GM21526 (cell line): Measurements from ENCODE around the gene ABCG8.

Experiments used
- ATAC-seq: cut with Tn5 transposase; IDR thresholded peaks from one replicate; pipeline ENCODE4 v1.9.1; 2021; ENCODE audit warnings: moderate library complexity; ENCODE audit not compliant: unreplicated experiment, low FRiP score

The ABCG8 gene

GRCh38 chr2:43838560-43839267, at the start of gene ABCG8, which contains the start of gene ABCG5:
Gene ABCG8, plus strand, starts transcription at chr2:43838971. Its CDS starts 83 bp downstream, at chr2:43839054.
Gene ABCG5, minus strand, starts transcription at chr2:43838839. Its CDS starts 160 bp downstream, at chr2:43838679.
- ATAC-seq, result no peak

- ATAC-seq, result no peak
Observed at GRCh38 chr2:43790147-43790546, 48.6 kb upstream of the ABCG8 start.

DNA sequence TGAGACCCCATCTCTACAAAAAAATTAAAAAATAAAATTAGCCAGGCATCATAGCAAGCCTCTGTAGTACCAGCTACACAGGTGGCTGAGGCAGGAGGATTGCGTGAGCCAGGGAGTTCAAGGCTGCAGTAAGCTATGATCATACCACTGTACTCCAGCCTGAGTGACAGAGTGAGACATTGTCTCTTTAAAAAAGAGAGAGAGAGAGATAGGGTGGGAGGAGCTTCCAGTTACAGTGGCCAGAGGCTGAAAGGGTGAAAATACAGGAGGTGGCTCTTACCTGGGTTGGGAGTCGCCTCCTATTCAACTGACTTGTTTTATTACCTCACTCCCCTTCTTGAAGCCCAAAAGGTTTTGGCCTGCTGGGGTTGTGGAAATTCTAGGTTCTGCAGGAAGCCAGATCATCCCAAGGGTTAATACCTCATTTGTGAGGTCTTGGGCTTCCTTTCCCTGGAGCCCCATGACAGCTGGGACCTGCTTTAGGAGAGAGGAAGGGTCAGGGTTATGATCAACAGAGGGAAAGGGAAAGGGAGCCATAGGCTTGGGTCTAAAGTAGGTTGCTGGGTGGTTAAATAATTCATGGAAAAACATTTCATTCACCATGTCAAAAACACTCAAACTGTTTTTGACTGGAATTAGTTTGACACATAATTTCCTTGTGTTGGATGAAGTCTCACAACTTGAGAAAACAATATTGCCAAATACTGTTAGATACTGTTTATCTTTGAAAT, 47.6 kb upstream of the ABCG8 start:
- ATAC-seq, result no peak

DNA sequence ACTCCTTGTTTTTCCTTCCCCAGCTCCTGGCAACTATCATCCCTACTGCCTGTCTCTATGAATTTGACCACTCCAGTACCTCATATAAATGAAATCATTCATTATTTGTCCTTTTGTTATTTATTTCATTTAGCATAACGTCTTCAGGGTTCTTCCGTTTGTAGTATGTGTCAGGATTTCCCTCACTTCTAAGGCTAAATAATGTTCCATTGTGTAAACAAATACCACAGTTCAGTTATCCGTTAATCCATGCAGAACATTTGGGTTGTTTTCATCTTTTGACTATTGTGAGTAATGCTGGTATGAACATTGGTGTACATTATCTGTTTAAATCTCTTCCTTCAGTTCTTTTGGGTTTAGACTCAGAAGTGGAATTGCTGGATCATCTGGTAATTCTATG, 46.1 kb upstream of the ABCG8 start:
- ATAC-seq, result no peak

DNA sequence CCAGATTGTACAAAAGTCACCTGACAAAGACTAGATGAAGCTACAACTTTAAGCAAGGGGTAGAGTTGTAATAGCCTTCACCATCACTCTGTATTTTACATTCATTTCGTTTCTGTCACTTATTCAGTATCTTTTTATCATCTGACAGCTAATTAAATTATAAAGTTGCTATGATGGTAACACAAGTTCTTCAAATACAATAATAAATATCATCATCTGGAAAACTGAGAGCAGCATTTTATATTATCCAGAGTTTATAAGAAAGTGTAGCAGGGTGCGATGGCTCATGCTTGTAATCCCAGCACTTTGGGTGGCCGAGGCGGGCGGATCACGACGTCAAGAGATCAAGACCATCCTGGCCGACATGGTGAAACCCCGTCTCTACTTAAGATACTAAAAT, 43.8 kb upstream of the ABCG8 start:
- no peak for ATAC-seq

- no peak for ATAC-seq
Observed at GRCh38 chr2:43796206-43796605, 42.6 kb upstream of the ABCG8 start.

DNA sequence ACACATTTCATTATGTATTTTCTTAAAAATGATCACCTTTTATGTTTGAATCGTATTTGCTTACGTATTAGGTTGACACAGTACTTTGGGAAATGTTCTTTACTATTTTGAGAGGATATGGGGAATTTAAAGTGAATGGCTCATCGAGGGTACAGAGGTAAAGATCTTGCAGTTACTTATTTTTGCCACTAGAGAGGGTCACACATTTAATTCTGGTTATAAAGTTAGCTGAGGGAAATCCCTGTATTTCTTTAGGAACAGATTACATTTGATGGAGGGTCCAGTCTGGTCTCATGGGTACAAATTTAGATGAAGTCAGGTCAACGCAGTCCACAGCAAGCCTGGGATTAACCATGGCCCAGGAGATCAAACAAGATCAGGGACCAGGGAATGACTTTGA, 40.5 kb upstream of the ABCG8 start:
- no peak for ATAC-seq

GRCh38 chr2:43800894-43801293, 37.9 kb upstream of the ABCG8 start:
- ATAC-seq, result no peak

DNA sequence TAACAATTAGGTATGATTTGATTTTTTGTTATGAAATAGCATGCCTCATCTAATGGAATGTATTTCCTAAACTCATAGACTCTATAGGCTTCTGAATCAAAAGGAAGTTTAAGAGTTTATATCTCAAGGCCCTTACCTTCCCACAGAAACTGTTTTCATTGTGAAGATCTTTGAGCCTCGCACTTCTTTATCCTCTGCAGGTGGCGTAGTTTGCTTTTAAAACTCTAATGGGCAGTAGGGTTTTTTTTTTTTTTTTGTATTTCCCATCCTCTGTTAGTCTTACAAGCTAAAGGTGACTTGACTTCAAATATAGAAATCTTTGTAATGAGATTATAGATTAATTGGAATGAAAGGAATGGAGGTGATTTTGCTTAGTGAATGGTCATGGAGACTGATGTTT, 36.6 kb upstream of the ABCG8 start:
- no peak for ATAC-seq

DNA sequence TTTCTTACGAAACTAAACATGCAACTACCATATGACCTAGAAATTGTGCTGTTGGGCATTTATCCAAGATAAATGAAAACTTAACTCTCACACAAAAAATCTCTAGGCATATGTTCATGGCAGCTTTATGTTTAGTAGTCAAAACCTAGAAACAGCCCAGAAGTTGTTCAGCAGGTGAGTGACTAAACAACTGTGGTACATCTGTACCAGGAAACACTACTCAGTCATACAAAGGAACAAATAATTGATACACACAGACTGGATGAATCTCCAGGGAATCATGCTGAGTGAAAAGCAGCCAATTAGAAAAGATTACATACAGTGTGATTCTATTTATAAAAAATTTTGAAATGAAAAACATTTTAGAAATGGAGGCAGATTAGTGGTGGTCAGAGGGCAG, 35.7 kb upstream of the ABCG8 start:
- no peak for ATAC-seq

DNA sequence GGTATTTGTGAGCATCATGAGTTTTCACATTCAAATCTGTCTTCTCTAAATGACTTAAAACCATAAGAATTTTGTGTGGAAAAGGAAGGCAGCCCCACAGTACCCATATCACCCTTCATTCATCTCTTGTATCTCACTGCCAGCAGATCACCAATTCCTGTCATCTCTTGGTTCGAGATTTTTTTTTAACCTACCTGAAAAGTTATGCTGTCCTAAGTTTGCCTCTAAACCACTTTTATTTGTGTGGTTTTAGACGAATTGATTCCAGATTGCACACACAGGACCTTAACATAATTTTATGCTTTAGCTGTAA, 32.1 kb upstream of the ABCG8 start:
- ATAC-seq, result no peak

GRCh38 chr2:43810452-43810851, 28.3 kb upstream of the ABCG8 start:
- ATAC-seq, result no peak

- no peak for ATAC-seq
Observed at GRCh38 chr2:43810888-43811287, 27.9 kb upstream of the ABCG8 start.

DNA sequence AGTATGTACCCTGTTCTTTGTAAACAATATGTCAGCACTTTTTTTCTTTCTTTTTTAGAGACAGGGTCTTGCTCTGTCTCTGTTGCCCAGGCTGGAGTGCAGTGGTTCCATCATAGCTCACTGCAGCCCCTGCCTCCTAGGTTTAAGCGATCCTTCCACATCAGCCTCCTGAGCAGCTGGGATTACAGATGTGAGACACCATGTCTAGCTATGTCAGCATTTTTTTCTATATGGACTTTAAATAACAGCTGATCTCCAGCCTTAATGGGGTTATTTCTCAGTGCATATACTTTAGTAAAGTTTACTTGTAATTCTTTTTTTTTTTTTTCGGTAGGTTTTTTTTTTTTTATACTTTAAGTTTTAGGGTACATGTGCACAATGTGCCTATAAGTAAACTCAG, 26.8 kb upstream of the ABCG8 start:
- no peak for ATAC-seq

GRCh38 chr2:43812947-43813346, 25.8 kb upstream of the ABCG8 start:
- ATAC-seq, result no peak

- no peak for ATAC-seq
Observed at GRCh38 chr2:43814711-43815110, 24.1 kb upstream of the ABCG8 start.

DNA sequence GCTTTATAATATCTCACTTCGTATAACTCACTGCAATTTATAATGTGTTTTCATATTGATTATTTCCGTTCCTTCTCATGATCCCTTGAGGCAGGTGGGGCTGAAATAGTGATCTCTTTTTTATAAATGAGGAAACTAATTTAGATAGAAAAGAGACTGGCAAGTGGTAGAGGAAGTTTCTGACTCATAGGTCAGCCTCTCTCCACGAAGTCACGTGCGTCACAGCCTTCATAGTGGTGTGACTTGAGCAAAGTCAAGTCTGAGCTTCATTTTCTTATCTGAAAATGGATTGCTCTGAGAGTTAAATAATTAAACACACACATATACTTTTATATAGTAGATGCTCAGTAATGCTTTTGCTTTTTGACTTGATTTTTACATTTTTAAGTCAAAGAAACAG, 20.0 kb upstream of the ABCG8 start:
- ATAC-seq, result no peak

- ATAC-seq, result no peak
Observed at GRCh38 chr2:43819491-43820163, 19.1 kb upstream of the ABCG8 start.

- no peak for ATAC-seq
Observed at GRCh38 chr2:43822839-43823238, 15.9 kb upstream of the ABCG8 start.

DNA sequence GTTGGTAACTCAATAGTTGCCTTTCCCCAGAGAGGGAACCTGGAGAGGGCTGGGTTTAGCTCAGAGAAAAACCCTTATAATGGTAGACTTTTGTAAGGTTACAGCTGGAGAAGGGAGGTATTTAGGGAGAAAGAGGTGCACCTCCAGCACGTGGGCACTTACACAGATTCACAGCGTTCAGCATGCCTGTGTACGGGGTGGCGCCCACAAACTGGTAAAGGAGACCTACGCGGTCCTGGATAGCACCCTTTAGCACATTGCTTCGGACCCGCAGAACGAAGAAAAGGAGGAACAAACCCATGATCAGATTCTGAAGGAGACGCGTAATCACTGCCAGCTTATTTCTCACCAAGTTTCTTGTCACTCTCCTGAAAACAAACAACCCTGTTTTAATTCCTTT, 15.0 kb upstream of the ABCG8 start:
- ATAC-seq, result no peak

DNA sequence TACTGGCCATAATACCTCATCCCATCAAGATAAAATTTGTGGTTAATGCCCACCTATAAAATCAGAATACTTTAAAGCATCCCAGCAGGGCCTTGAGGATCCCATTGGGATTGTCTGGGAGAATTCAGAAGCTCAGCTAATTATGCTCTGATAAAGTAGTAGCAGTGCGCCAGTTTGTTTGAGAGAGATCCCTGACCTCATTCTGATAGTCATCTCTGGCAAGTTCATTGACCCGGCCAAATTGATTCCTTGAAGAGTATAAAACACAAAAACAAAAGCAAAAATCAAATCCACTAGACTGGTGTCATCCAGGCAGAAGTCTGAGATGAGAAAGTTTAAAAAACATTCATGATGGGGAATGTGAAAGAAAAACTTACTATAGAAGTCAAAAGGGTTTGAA, 14.3 kb upstream of the ABCG8 start:
- ATAC-seq, result no peak
